Measurements from ENCODE around the gene OR51T1. TPM values are rescaled to one million over a fixed set of nuclear protein-coding genes. Genes with fewer than 3 reads are reported as not detected.
A peak's percentile ranks its signal among the peaks of the same experiment; 100 is the strongest.

OR51T1 gene
- total RNA-seq, 1 donor from 2014 or later = not detected

DNA sequence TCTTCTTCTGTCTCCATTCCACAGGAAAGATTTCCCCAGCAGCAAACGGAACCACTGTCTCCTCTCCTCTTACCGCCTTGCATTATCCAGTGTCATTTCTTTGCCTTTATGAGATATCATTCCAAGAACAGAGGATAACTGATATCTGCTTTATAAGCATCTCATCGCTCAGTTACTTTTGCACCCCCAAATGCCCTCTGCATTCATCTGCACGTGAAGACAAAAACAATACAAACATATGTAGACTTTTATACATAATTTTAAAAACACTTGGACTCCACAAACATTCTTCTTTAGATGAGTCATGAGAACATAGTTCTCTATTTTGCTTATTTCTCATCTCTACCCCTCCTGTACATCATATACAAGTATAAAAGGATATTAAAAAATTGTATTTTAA, 512 bp upstream of the OR51T1 start:
- H3K9ac ChIP-seq (ENCODE audit: low read length) = no peak overlapping the region
- H3K27ac Mint-ChIP-seq (ENCODE audit: unreplicated experiment) = peak overlapping the region; percentile 90
- FAIRE-seq (no peak), DNase-seq (ENCODE audit: low read depth) (no peak)
- H3K27me3 ChIP-seq (ENCODE audit: insufficient read depth, low read length) = no peaks in the 10 kb centered on the region
- TF ChIP-seq, protein P1, sequence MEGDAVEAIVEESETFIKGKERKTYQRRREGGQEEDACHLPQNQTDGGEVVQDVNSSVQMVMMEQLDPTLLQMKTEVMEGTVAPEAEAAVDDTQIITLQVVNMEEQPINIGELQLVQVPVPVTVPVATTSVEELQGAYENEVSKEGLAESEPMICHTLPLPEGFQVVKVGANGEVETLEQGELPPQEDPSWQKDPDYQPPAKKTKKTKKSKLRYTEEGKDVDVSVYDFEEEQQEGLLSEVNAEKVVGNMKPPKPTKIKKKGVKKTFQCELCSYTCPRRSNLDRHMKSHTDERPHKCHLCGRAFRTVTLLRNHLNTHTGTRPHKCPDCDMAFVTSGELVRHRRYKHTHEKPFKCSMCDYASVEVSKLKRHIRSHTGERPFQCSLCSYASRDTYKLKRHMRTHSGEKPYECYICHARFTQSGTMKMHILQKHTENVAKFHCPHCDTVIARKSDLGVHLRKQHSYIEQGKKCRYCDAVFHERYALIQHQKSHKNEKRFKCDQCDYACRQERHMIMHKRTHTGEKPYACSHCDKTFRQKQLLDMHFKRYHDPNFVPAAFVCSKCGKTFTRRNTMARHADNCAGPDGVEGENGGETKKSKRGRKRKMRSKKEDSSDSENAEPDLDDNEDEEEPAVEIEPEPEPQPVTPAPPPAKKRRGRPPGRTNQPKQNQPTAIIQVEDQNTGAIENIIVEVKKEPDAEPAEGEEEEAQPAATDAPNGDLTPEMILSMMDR (IDR thresholded peaks at IDR 0.05; ENCODE audit: insufficient read depth, low read depth, low read length) = no peak
- no peak for TF ChIP-seq EZH2 (IDR thresholded peaks at IDR 0.05; ENCODE audit: insufficient read depth, low read length)
- no peak overlapping the region for H3K27ac ChIP-seq (ENCODE audit: low read depth, low read length)
- no peak overlapping the region for H3K4me2 ChIP-seq (ENCODE audit: low read length)
- peaks cover 2% of the 10 kb centered on the region for H3K9me3 Mint-ChIP-seq (ENCODE audit: unreplicated experiment)
- H3K27me3 Mint-ChIP-seq (ENCODE audit: low read depth, unreplicated experiment) = no peaks in the 10 kb centered on the region
- H3K36me3 Mint-ChIP-seq (ENCODE audit: low read depth, unreplicated experiment) = no peaks in the 10 kb centered on the region
- H4K20me1 ChIP-seq (ENCODE audit: insufficient read depth, low read length) = no peaks in the 10 kb centered on the region
- H3K36me3 ChIP-seq (ENCODE audit: insufficient read depth, low read length) = no peaks in the 10 kb centered on the region
- H2AFZ ChIP-seq (ENCODE audit: low read depth, low read length) = no peak overlapping the region
- no peaks in the 10 kb centered on the region for H3K79me2 ChIP-seq (ENCODE audit: insufficient read depth, low read length)
- H3K4me1 Mint-ChIP-seq (ENCODE audit: low read depth, unreplicated experiment) = peaks cover 16% of the 10 kb centered on the region
- H3K4me3 ChIP-seq (ENCODE audit: insufficient read depth, low read depth, low read length) = no peak overlapping the region
- no peak overlapping the region for H3K4me3 Mint-ChIP-seq (ENCODE audit: unreplicated experiment)
- H3K9me3 ChIP-seq (ENCODE audit: insufficient read depth, low read depth, low read length) = no peaks in the 10 kb centered on the region
- no peaks in the 10 kb centered on the region for H3K4me1 ChIP-seq (ENCODE audit: insufficient read depth, low read length)

DNA sequence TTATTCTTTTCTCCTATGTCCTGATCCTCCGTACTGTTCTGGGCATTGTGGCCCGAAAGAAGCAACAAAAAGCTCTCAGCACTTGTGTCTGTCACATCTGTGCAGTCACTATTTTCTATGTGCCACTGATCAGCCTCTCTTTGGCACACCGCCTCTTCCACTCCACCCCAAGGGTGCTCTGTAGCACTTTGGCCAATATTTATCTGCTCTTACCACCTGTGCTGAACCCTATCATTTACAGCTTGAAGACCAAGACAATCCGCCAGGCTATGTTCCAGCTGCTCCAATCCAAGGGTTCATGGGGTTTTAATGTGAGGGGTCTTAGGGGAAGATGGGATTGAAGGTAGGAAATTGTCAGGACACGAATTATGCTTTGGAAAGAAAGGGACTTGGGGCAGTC, 843 bp downstream of the OR51T1 start:
- no peak overlapping the region for H3K27ac ChIP-seq (ENCODE audit: low read depth, low read length)
- Mint-ChIP-seq H3K27me3 (ENCODE audit: low read depth, unreplicated experiment) (no peaks in the 10 kb centered on the region), H3K27ac (ENCODE audit: unreplicated experiment) (no peak overlapping the region), H3K36me3 (ENCODE audit: low read depth, unreplicated experiment) (no peaks in the 10 kb centered on the region), H3K9me3 (ENCODE audit: unreplicated experiment) (no peaks in the 10 kb centered on the region), H3K4me1 (ENCODE audit: low read depth, unreplicated experiment) (peaks cover 16% of the 10 kb centered on the region), H3K4me3 (ENCODE audit: unreplicated experiment) (no peak overlapping the region)
- no peaks in the 10 kb centered on the region for H3K36me3 ChIP-seq (ENCODE audit: insufficient read depth, low read length)
- no peak overlapping the region for H2AFZ ChIP-seq (ENCODE audit: low read depth, low read length)
- H3K4me1 ChIP-seq (ENCODE audit: insufficient read depth, low read length) = no peaks in the 10 kb centered on the region
- H3K79me2 ChIP-seq (ENCODE audit: insufficient read depth, low read length) = no peaks in the 10 kb centered on the region
- H3K4me2 ChIP-seq (ENCODE audit: low read length) = no peak overlapping the region
- FAIRE-seq (no peak), DNase-seq (ENCODE audit: low read depth) (no peak)
- no peaks in the 10 kb centered on the region for H3K27me3 ChIP-seq (ENCODE audit: insufficient read depth, low read length)
- H3K9ac ChIP-seq (ENCODE audit: low read length) = no peak overlapping the region
- no peak overlapping the region for H3K4me3 ChIP-seq (ENCODE audit: insufficient read depth, low read depth, low read length)
- H3K9me3 ChIP-seq (ENCODE audit: insufficient read depth, low read depth, low read length) = no peaks in the 10 kb centered on the region
- no peaks in the 10 kb centered on the region for H4K20me1 ChIP-seq (ENCODE audit: insufficient read depth, low read length)
- TF ChIP-seq, protein P1 (IDR thresholded peaks at IDR 0.05; ENCODE audit: insufficient read depth, low read depth, low read length) = no peak
- no peak for TF ChIP-seq EZH2 (IDR thresholded peaks at IDR 0.05; ENCODE audit: insufficient read depth, low read length)

DNA sequence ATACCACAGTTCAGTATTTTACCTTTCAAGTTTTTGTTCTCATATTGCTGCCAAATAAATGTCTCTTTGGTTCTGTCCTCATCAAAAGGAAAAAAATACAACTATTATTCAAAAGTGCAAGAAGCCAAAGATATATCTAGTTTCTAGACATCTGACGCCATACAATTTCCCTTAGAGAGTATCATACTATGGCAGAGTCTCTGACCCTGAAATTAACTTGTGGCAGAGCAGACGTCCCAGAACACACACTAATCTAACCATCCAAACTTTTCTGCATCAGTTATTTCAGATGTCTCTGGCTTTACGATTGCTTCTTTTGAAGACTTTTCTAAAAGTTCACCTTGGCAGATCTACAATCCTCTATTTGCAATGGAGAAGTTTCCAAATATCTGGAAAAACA, 2.7 kb downstream of the OR51T1 start:
- no peak overlapping the region for H3K27ac Mint-ChIP-seq (ENCODE audit: unreplicated experiment)
- Histone ChIP-seq H3K9ac (ENCODE audit: low read length) (no peak overlapping the region), H3K9me3 (ENCODE audit: insufficient read depth, low read depth, low read length) (no peaks in the 10 kb centered on the region), H3K79me2 (ENCODE audit: insufficient read depth, low read length) (no peaks in the 10 kb centered on the region), H3K27ac (ENCODE audit: low read depth, low read length) (no peak overlapping the region), H3K36me3 (ENCODE audit: insufficient read depth, low read length) (no peaks in the 10 kb centered on the region), H3K4me1 (ENCODE audit: insufficient read depth, low read length) (no peaks in the 10 kb centered on the region), H3K4me3 (ENCODE audit: insufficient read depth, low read depth, low read length) (no peak overlapping the region), H3K4me2 (ENCODE audit: low read length) (no peak overlapping the region), H3K27me3 (ENCODE audit: insufficient read depth, low read length) (no peaks in the 10 kb centered on the region), H4K20me1 (ENCODE audit: insufficient read depth, low read length) (no peaks in the 10 kb centered on the region), H2AFZ (ENCODE audit: low read depth, low read length) (no peak overlapping the region)
- H3K4me1 Mint-ChIP-seq (ENCODE audit: low read depth, unreplicated experiment) = peaks cover 16% of the 10 kb centered on the region
- no peak for FAIRE-seq
- no peak overlapping the region for H3K4me3 Mint-ChIP-seq (ENCODE audit: unreplicated experiment)
- DNase-seq (ENCODE audit: low read depth) = peak; percentile 51
- TF ChIP-seq EZH2 (IDR thresholded peaks at IDR 0.05; ENCODE audit: insufficient read depth, low read length) = no peak
- TF ChIP-seq, protein P1 (IDR thresholded peaks at IDR 0.05; ENCODE audit: insufficient read depth, low read depth, low read length) = no peak
- no peaks in the 10 kb centered on the region for H3K27me3 Mint-ChIP-seq (ENCODE audit: low read depth, unreplicated experiment)
- no peaks in the 10 kb centered on the region for H3K9me3 Mint-ChIP-seq (ENCODE audit: unreplicated experiment)
- no peaks in the 10 kb centered on the region for H3K36me3 Mint-ChIP-seq (ENCODE audit: low read depth, unreplicated experiment)

Data from astrocyte (in vitro differentiated cells and primary cell).